SK-N-SH (cell line): ENCODE measurements around the gene PELI2. TPM values are rescaled to one million over a fixed set of nuclear protein-coding genes. Genes with fewer than 3 reads are reported as not detected.

Source experiments
- CTCF ChIA-PET: fragments of 300-600, 350-600 bp; formaldehyde crosslinking; extraction: SDS; loops from one replicate; lab custom pipeline; 2021; lab: Yijun Ruan, JAX
- POLR2A ChIA-PET: fragments of 350-600 bp; sonication (Branson Sonifier 250); formaldehyde crosslinking; extraction: SDS; loops from one replicate; lab custom pipeline; 2020; ENCODE audit warnings: antibody characterized with exemption, inconsistent platforms; lab: Yijun Ruan, JAX
- DNase-seq: peaks from one replicate; pipeline ENCODE4 v3.0.0; 2012
- H2AFZ ChIP-seq: fragments of 200-600 bp; sonication (generic); 2 replicates; pipeline ENCODE4 v1.8.1; 2016; ENCODE audit warnings: antibody characterized with exemption, mild to moderate bottlenecking, low read depth
- H3F3A ChIP-seq: fragments of 200-600 bp; sonication (generic); replicated peaks from 2 replicates; pipeline ENCODE3; 2016; ENCODE audit warnings: antibody characterized with exemption, mild to moderate bottlenecking; ENCODE audit not compliant: insufficient read depth
- H3K27ac ChIP-seq, 2 experiments: fragments of 200-500 bp in 1 of 2; fragments of 200-600 bp in 1 of 2; sonication (Bioruptor generic) in 1 of 2; sonication (generic), shearing (Covaris generic) in 1 of 2; 2 replicates each; pipeline versions ENCODE4 v1.5.1 to v1.6.1; 2014 to 2016; ENCODE audit warnings: low read depth in 2 of 2, inconsistent platforms in 1 of 2, low read length in 1 of 2, mild to moderate bottlenecking in 1 of 2, mixed read lengths in 1 of 2
- H3K27me3 ChIP-seq: fragments of 200-600 bp; sonication (generic), shearing (Covaris generic); 2 replicates; pipeline ENCODE4 v1.6.1; 2016; ENCODE audit warnings: mixed run types; ENCODE audit not compliant: insufficient read depth
- H3K36me3 ChIP-seq, 2 experiments: fragments of 200-500 bp in 1 of 2; fragments of 200-600 bp in 1 of 2; sonication (Bioruptor generic) in 1 of 2; sonication (generic) in 1 of 2; replicated peaks in 1 of 2; 2 replicates each; pipeline versions ENCODE3 to v1.5.1; 2014 to 2016; ENCODE audit warnings: low read length in 1 of 2, mild to moderate bottlenecking in 1 of 2; ENCODE audit not compliant: insufficient read depth in 2 of 2, control insufficient read depth in 1 of 2
- H3K4me1 ChIP-seq, 2 experiments: fragments of 200-500 bp in 1 of 2; fragments of 200-600 bp in 1 of 2; sonication (Bioruptor generic) in 1 of 2; sonication (generic), shearing (Covaris generic) in 1 of 2; 2 replicates each; pipeline versions ENCODE4 v1.5.1 to v1.6.1; 2014 to 2016; ENCODE audit warnings: low read depth in 1 of 2, low read length in 1 of 2, mixed run types in 1 of 2; ENCODE audit not compliant: insufficient read depth in 2 of 2, control insufficient read depth in 1 of 2
- H3K4me2 ChIP-seq: fragments of 200-600 bp; sonication (generic), shearing (Covaris generic); 2 replicates; pipeline ENCODE4 v1.6.1; 2017; ENCODE audit warnings: mixed run types
- H3K4me3 ChIP-seq, 2 experiments: fragments of 200-500 bp in 1 of 2; fragments of 200-600 bp in 1 of 2; sonication (Bioruptor generic) in 1 of 2; sonication (generic), shearing (Covaris generic) in 1 of 2; 2 replicates each; pipeline versions ENCODE4 v1.5.1 to v1.8.1; 2014 to 2016; ENCODE audit warnings: low read depth in 2 of 2, inconsistent platforms in 1 of 2, low read length in 1 of 2, mild to moderate bottlenecking in 1 of 2, mixed read lengths in 1 of 2, moderate library complexity in 1 of 2
- H3K79me2 ChIP-seq: fragments of 200-600 bp; sonication (generic); 2 replicates; pipeline ENCODE4 v1.8.1; 2017; ENCODE audit warnings: mild to moderate bottlenecking; ENCODE audit not compliant: insufficient read depth
- H3K9ac ChIP-seq: fragments of 200-600 bp; sonication (generic); 2 replicates; pipeline ENCODE4 v1.6.1; 2017; ENCODE audit warnings: mixed run types
- H3K9me2 ChIP-seq: fragments of 200-600 bp; sonication (generic); 2 replicates; pipeline ENCODE4 v1.6.1; 2017; ENCODE audit warnings: mixed run types
- H3K9me3 ChIP-seq: fragments of 200-600 bp; sonication (generic); 2 replicates; pipeline ENCODE4 v1.6.1; 2017; ENCODE audit warnings: mixed run types, mild to moderate bottlenecking, moderate library complexity
- H4K20me1 ChIP-seq: fragments of 200-600 bp; sonication (generic); 2 replicates; pipeline ENCODE4 v1.6.1; 2017; ENCODE audit warnings: mild to moderate bottlenecking, mixed run types; ENCODE audit not compliant: insufficient read depth
- CHD2 ChIP-seq: fragments of 150-350 bp; IDR thresholded peaks from 2 replicates; pipeline ENCODE4 v1.6.1; 2018; ENCODE audit warnings: low read length; ENCODE audit not compliant: partially characterized antibody
- ELF1 ChIP-seq: IDR thresholded peaks from 2 replicates; pipeline ENCODE4 v1.4.0; 2012
- EP300 ChIP-seq, 2 experiments: IDR thresholded peaks; 2 replicates each; pipeline versions ENCODE4 v1.4.0 to v1.6.1; 2012; ENCODE audit warnings: borderline replicate concordance in 1 of 2, low read depth in 1 of 2, low read length in 1 of 2
- EZH2phosphoT487 ChIP-seq: fragments of 200-600 bp; sonication (generic); IDR thresholded peaks from 2 replicates; pipeline ENCODE4 v1.6.1; 2017; ENCODE audit warnings: low read depth, mixed run types, mild to moderate bottlenecking, antibody characterized with exemption, moderate library complexity, borderline replicate concordance
- GATA2 ChIP-seq: sonication (generic); formaldehyde crosslinking; IDR thresholded peaks from 2 replicates; pipeline ENCODE4 v1.5.0; 2020; ENCODE audit warnings: mild to moderate bottlenecking, missing genetic modification reagents
- JUND ChIP-seq: IDR thresholded peaks from 2 replicates; pipeline ENCODE4 v1.4.0; 2012
- MAX ChIP-seq: IDR thresholded peaks from 2 replicates; pipeline ENCODE4 v1.4.0; 2012; ENCODE audit warnings: low read depth
- MEF2A ChIP-seq: IDR thresholded peaks from 2 replicates; pipeline ENCODE4 v1.4.0; 2012; ENCODE audit warnings: low read depth, borderline replicate concordance
- MXI1 ChIP-seq: IDR thresholded peaks from 2 replicates; pipeline ENCODE4 v1.6.1; 2012; ENCODE audit warnings: mild to moderate bottlenecking, low read depth, low read length, improper control_type of control experiment
- NRF1 ChIP-seq: IDR thresholded peaks from 2 replicates; pipeline ENCODE4 v1.6.1; 2012; ENCODE audit warnings: low read depth, mild to moderate bottlenecking, low read length
- PBX3 ChIP-seq: IDR thresholded peaks from 2 replicates; pipeline ENCODE4; 2012
- RXRA ChIP-seq: IDR thresholded peaks from 2 replicates; pipeline ENCODE4 v1.4.0; 2012; ENCODE audit warnings: low read depth, mild to moderate bottlenecking, borderline replicate concordance
- TCF12 ChIP-seq: IDR thresholded peaks from 2 replicates; pipeline ENCODE4 v1.4.0; 2012
- USF1 ChIP-seq: IDR thresholded peaks from 2 replicates; pipeline ENCODE4 v1.4.0; 2012; ENCODE audit warnings: low read depth, borderline replicate concordance
- YY1 ChIP-seq: IDR thresholded peaks from 2 replicates; pipeline ENCODE4 v1.4.0; 2012; ENCODE audit warnings: low read depth, mild to moderate bottlenecking
- ZBTB33 ChIP-seq: IDR thresholded peaks from 2 replicates; pipeline ENCODE4 v1.4.0; 2012; ENCODE audit warnings: low read depth, borderline replicate concordance
- WGBS: methylation state at CpG from one replicate; pipeline ENCODE4 v1.1.6; 2017; ENCODE audit warnings: low lambda C conversion rate; 5-methylcytosine and 5-hydroxymethylcytosine counted together
- polyA plus RNA-seq, 3 experiments: library from polyadenylated mRNA; depleted of rRNA; stranded (reverse); fragments of >200 nt; gene quantifications; 2 replicates each; pipeline ENCODE4 v1.2.3, GENCODE V29; 2012

Gene PELI2
- polyA plus RNA-seq, 1 of the 3 experiments (the other 2 are of a cell fraction): not detected

- TF ChIP-seq RXRA (no peak), EZH2phosphoT487 (no peak), MXI1 (no peak), MAX (no peak)
- H3K79me2 ChIP-seq: no peaks in the 10 kb centered on the region
- POLR2A ChIA-PET: no interaction called here
- peaks cover 21% of the 10 kb centered on the region; the same call in 1 of the 2 replicates for H3K27me3 ChIP-seq
- no peak overlapping the region for H2AFZ ChIP-seq
- CTCF ChIA-PET: no interaction called here
- H3K9me3 ChIP-seq: no peaks in the 10 kb centered on the region
- H3K4me2 ChIP-seq: no peak overlapping the region
- H4K20me1 ChIP-seq: 0 out of 2 replicates have a peak, but pooled peaks cover 2% of the 10 kb centered on the region
- WGBS: 37% methylated on average over 3 of the region's 3 CpGs
- no peak for DNase-seq
- H3K27ac ChIP-seq: no peak overlapping the region
- no peak overlapping the region for H3K9ac ChIP-seq
- H3F3A ChIP-seq: no peaks in the 10 kb centered on the region
- H3K4me3 ChIP-seq: no peak overlapping the region
- H3K9me2 ChIP-seq: no peaks in the 10 kb centered on the region
- no peaks in the 10 kb centered on the region for H3K4me1 ChIP-seq
- H3K36me3 ChIP-seq: no peaks in the 10 kb centered on the region
These were observed 30.0 kb downstream of the PELI2 start for GRCh38 chr14:56147986-56148901.

GRCh38 chr14:56149151-56149550 is 30.9 kb downstream of the PELI2 start:
- CTCF ChIA-PET: no interaction called here
- 0 out of 2 replicates have a peak, but pooled peaks cover 3% of the 10 kb centered on the region for H4K20me1 ChIP-seq
- DNase-seq: no peak
- peaks cover 21% of the 10 kb centered on the region; the same call in 1 of the 2 replicates for H3K27me3 ChIP-seq
- H3F3A ChIP-seq: no peaks in the 10 kb centered on the region
- POLR2A ChIA-PET: no interaction called here
- no peak overlapping the region for H3K4me3 ChIP-seq
- no peaks in the 10 kb centered on the region for H3K9me3 ChIP-seq
- no peak overlapping the region for H3K4me2 ChIP-seq
- no peak overlapping the region for H3K27ac ChIP-seq
- no peaks in the 10 kb centered on the region for H3K4me1 ChIP-seq
- no peaks in the 10 kb centered on the region for H3K79me2 ChIP-seq
- TF ChIP-seq EP300 (IDR thresholded peaks at IDR 0.05; ENCODE audit: borderline replicate concordance in 1 of 2, low read depth in 1 of 2, low read length in 1 of 2) (no peak), JUND (no peak)
- H3K9me2 ChIP-seq: no peaks in the 10 kb centered on the region
- no peaks in the 10 kb centered on the region for H3K36me3 ChIP-seq
- WGBS: 12% methylated on average over 4 of the region's 4 CpGs
- H3K9ac ChIP-seq: no peak overlapping the region
- H2AFZ ChIP-seq: no peak overlapping the region

GRCh38 chr14:56149995-56150394 is 31.8 kb downstream of the PELI2 start:
- CTCF ChIA-PET: no interaction called here
- TF ChIP-seq GATA2 (CRISPR knock-in tag): no peak
- no peak for TF ChIP-seq PBX3
- TF ChIP-seq MXI1: no peak
- no peak for TF ChIP-seq TCF12
- TF ChIP-seq USF1: no peak
- no peak for TF ChIP-seq MEF2A
- no peak for TF ChIP-seq ZBTB33
- no peak for TF ChIP-seq CHD2
- TF ChIP-seq YY1: no peak
- no peak for TF ChIP-seq NRF1
- no peak for TF ChIP-seq ELF1
- no peak for TF ChIP-seq JUND

More at GRCh38 chr14:56149995-56150394, 31.8 kb downstream of the PELI2 start:
- Histone ChIP-seq H3K36me3 (no peaks in the 10 kb centered on the region), H3K27ac (no peak overlapping the region), H3K4me3 (no peak overlapping the region), H3K9me2 (no peaks in the 10 kb centered on the region), H3F3A (no peaks in the 10 kb centered on the region), H3K4me1 (no peaks in the 10 kb centered on the region), H3K27me3 (peaks cover 21% of the 10 kb centered on the region; the same call in 1 of the 2 replicates), H2AFZ (no peak overlapping the region), H3K9me3 (no peaks in the 10 kb centered on the region), H3K79me2 (no peaks in the 10 kb centered on the region), H3K4me2 (no peak overlapping the region), H4K20me1 (0 out of 2 replicates have a peak, but pooled peaks cover 3% of the 10 kb centered on the region), H3K9ac (no peak overlapping the region)
- DNase-seq: no peak
- POLR2A ChIA-PET: no interaction called here
- 11% methylated on average over 6 of the region's 6 CpGs for WGBS
